Measurements from ENCODE around the gene PAN2.
"Not testable (repeated sequence)": the region's sequence is repeated elsewhere in the genome, so short reads cannot be mapped to it uniquely, and the experiment has no call there.

Gene PAN2

DNA sequence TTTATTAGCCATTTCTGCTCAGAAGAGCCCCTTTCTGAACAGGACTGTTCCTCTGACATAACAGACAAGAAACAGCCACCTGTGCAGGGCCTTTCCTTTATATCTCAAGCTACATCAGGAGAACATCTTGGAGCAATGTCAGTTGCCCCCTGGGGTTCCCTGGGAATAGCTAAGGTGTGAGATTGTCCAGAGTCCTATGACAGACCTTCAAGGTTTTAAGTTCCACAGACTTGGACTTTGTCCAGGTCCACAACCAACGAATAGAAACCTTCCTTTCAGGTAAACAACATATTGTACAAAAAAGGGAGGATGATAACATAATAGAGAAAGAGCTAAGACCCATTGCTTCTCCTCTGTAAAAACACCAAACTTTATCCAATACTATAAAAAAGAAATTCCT is 7.8 kb upstream of the PAN2 start:
- no peak for DNase-seq (ENCODE audit: low spot score)

DNA sequence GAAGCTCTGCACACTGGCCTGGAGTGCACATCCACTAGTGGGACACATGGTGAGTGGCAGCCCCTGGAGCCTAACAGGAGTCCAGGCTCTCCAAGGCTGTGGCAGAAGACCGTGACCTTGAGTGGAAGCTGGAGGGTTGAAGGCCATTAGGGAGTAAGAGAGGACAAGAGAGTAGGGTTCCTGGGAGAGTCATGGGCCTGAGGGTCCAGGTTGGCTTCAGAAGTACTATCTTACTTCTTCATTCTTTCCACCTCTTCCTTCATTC is 5.3 kb upstream of the PAN2 start:
- no peak for DNase-seq (ENCODE audit: low spot score)

DNA sequence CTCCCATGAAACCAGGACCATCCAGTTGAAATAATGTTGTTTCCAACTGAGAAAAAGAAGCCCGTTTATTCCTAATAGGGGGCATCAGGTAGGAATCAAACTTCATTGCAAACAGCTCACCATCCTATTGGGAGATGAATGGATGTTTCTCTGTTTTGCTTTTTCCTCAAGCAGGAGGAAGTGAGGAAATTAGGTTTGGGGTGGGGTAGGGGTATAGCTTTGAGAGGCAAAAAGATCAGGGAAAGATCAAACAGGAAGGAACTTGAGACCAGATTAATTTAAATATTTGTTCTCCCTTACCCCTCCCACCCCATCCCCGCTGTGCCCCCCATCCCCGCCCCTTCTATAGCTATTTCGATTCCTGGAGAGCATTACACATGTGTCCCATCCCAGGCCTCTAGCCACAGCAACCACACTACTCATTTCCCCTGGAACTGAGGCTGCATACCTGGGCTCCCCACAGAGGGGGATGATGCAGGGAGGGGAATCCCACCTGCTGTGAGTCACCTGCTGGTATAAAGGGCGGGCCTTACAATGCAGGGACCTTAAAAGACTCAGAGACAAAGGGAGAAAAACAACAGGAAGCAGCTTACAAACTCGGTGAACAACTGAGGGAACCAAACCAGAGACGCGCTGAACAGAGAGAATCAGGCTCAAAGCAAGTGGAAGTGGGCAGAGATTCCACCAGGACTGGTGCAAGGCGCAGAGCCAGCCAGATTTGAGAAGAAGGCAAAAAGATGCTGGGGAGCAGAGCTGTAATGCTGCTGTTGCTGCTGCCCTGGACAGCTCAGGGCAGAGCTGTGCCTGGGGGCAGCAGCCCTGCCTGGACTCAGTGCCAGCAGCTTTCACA is 4.7 kb upstream of the PAN2 start, which contains the start of gene IL23A:
IL23A (plus strand) TSS at position 577 of the 850 bp plus-strand sequence; CDS start at position 738, 161 bp downstream.
- DNase-seq (ENCODE audit: low spot score), result no peak

DNA sequence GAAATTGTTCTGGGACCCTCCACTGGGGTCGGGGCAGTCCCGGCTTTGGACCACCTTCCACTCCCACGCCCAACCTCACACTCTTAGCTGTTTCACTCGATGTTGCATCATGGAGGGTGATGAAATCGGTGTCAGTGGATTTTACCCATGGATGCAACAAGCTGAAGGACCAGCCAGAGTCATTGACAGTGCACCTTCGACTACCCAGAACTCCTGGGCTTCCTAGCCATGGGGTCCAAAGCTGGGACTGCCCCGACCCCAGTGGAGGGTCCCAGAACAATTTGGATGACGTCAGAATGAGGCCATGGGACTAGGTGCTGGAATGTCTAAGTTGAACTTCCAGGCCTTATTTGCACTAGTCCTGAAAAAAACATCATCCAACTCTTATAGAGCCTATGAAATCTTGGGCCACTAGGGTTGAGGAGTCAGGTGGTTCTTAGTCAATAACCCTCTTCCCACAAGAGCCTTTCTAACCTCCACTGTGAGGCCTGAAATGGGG is 4.0 kb upstream of the PAN2 start:
- no peak for DNase-seq (ENCODE audit: low spot score)

DNA sequence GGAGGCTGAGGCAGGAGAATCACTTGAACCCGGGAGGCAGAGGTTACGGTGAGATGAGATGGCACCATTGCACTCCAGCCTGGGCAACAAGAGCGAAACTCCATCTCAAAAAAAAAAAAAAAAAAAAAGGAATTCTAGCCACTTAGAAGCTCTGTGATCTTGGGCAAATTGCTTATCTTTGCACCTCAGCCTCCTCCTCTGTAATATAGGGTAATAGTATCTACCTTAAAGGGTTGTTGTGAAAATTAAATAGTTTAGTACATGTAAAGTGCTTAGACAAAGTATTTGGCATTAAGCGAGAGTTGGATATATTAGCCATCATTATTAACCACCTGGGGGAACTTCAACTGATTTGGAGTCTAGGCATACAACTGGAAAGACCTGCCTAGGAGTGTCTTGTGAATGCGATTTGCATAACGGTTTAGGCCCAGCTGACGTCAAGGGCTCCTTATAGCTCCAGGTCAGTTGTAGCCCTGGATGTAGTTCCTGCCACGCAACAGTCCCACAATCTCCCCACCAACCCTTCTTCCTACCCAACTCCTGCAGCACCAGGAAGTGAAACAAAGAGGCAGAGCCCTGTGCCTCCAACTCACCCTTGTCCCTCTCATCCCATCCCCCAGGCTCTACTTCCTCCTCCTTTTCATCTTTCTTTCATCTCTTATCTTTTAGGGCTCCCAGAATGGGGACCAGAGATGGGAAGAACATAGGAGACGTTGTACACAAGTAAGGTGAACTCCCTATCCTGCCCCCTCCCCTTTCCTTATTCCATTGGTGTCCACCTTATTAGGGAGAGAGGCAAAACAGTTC is 2.8 kb upstream of the PAN2 start:
- no peak for DNase-seq (ENCODE audit: low spot score)

- DNase-seq (ENCODE audit: low spot score), result not testable (repeated sequence)
Measured at GRCh38 chr12:56335527-56335926, 1.7 kb upstream of the PAN2 start.

DNA sequence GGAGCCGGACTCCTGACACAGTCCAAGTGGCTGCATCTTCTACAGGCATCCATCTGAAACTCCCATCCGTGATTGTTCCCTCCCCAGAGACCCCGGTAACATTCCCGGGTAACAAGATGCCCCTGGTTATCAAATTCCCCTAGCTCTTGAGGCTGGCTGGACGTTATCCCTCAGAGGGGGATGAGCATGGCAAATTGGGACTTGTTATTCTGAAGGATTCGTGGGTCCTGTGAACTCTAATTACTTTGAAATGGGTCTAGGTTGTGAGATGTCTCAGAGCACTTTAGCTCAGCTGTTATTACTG is 642 bp upstream of the PAN2 start:
- no peak for DNase-seq (ENCODE audit: low spot score)

- DNase-seq (ENCODE audit: low spot score), result no peak
Measured at GRCh38 chr12:56333197-56333678, 562 bp downstream of the PAN2 start.

GRCh38 chr12:56332512-56333196 is 1.1 kb downstream of the PAN2 start:
- DNase-seq (ENCODE audit: low spot score), result no peak

DNA sequence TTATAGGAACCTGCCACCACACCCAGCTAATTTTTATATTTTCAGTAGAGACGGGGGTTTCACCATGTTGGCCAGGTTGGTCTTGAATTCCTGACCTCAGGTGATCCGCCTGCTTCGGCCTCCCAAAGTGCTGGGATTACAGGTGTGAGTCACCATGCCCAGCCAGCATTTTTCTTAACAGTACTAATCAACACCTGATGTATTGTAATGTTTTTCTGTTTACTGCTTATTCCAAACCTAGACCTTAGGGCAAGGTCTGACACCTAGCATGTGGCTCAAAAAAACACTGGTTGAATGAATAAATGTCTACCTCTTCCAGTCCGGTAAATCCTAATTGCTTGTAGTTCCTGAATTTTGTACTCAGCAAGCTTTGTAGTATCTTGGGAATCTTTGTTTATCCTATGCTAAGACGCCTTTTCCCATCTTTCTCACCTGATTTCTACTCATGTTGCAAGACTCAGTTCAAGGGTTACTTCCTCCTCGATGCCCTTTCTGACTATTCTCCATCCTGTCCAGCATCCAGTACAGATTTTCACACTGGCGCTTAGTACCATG is 2.8 kb downstream of the PAN2 start:
- no peak for DNase-seq (ENCODE audit: low spot score)

GRCh38 chr12:56326533-56326932 is 7.3 kb downstream of the PAN2 start:
- DNase-seq (ENCODE audit: low spot score), result no peak

- DNase-seq (ENCODE audit: low spot score), result no peak
Measured at GRCh38 chr12:56326126-56326525, 7.7 kb downstream of the PAN2 start.

GRCh38 chr12:56324206-56324605 is 9.6 kb downstream of the PAN2 start:
- DNase-seq (ENCODE audit: low spot score), result no peak

- not testable (repeated sequence) for DNase-seq (ENCODE audit: low spot score)
Measured at GRCh38 chr12:56321610-56322009, 12.2 kb downstream of the PAN2 start.

DNA sequence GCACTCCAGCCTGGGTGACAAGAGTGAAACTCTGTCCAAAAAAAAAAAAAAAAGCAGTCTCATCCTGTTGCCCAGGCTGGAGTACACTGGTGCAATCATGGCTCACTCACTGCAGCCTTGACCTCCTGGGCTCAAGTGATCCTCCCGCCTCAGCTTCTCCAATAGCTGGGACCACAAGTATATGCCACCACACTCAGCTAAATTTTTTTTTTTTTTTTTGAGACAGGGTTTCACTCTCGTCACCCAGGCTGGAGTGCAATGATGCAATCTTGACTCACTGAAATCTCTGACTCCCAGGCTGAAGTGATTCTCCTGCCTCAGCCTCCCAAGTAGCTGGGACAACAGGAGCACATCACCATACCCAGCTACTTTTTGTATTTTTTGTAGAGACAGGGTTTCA is 12.8 kb downstream of the PAN2 start:
- no peak for DNase-seq (ENCODE audit: low spot score)

DNA sequence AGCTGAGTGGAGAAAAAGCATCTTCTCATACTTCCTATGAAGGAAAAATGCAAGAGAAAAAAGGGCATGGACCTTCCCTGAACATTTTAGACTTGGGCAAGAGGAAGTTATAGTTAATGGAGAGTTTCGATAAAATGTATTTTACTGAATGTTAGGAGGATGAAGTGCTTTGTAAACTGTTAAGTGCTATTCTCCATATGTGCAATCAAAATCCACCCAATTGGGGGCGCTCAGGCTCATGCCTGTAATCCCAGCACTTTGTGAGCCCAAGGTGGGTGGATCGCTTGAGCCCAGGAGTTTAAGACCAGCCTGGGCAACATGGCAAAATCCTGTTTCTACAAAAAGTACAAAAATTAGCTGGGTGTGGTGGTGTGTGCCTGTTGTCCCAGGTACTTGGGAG is 16.1 kb downstream of the PAN2 start:
- no peak for DNase-seq (ENCODE audit: low spot score)

- peak; percentile 90 for DNase-seq (ENCODE audit: low spot score)
Measured at GRCh38 chr12:56315622-56316473, 18.0 kb downstream of the PAN2 start, which contains the start of gene CNPY2. CNPY2 (minus strand) TSS chr12:56315988; CDS start chr12:56315217, 771 bp downstream.

- no peak for DNase-seq (ENCODE audit: low spot score)
Measured at GRCh38 chr12:56315249-56315621, 18.6 kb downstream of the PAN2 start.

GRCh38 chr12:56311003-56311402 is 22.8 kb downstream of the PAN2 start:
- DNase-seq (ENCODE audit: low spot score), result no peak

DNA sequence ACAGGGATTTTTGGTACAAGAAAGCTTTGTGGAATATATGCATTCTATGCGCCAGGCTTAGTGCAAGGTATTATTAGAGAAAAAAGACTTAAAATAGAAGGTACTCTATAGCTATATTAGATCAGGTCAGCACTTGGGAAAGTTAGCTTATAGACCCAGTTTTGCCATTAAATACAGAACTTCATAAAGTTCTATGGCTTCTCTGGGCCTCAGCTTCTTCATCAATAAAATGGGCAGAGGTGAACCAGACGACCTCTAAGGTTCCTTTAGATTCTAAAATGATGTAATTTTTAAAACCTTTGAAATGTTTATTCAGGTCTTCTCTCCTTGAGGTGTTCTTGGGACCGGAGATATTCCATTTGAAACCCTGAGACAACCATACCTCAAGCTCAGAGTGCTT is 25.1 kb downstream of the PAN2 start:
- no peak for DNase-seq (ENCODE audit: low spot score)

DNA sequence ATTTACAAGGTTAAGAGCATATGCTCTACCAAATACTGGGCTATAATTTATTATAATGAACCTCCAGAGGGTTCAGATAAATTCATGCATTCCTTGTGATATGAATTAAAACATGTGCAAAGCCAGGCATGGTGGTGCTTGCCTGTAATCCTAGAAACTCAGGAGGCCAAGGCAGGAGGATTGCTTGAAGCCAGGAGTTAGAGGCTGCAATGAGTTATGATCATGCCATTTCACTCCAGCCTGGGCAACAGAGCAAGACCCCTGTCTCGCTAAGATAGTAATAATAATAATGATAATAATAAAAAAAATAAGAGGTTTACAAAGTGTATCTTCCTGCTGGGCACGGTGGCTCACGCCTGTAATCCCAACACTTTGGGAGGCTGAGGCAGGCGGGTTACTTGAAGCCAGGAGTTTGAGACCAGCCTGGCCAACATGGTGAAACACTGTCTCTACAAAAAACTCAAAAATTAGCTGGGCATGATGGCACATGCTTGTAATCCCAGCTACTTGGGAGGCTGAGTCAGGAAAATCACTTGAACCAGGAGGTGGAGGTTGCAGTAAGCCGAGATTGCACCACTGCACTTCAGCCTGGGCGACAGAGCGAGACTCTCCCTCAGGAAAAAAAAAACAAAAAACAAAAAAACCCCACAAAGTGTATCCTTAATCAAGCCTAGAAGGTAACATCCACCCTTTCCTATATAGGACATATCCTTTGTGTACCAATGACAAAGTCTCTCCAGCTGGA is 26.4 kb downstream of the PAN2 start:
- no peak for DNase-seq (ENCODE audit: low spot score)
